ENCODE results near the gene ZFP30.
"Not testable (repeated sequence)": the region's sequence is repeated elsewhere in the genome, so short reads cannot be mapped to it uniquely, and the experiment has no call there.

The ZFP30 gene

DNA sequence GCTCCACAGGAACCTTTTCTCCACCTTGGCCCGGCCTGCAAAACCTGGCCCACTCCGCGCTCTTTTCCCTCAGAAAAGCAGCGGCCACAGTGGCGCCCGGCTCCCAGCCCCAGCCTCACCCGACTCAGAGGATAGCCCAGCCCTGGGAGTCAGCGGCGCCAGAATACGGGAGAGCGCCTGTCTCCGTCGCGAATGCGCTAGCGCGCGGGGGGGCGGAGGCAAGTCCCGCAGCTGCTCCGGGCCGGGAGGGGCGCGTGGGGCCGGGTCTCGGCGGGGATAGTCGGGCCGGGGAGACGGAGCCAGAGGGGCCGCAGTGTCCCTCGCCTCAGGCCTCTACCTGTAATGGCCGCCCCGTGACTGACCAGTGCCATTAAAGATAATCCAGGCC, at the start of gene ZFP30:
Gene ZFP30, minus strand, starts transcription at position 165 of the 388 bp plus-strand sequence. CDS start 7,643 bp downstream, outside the sequence.
- Histone ChIP-seq H3K9me3 (ENCODE audit: control insufficient read depth in 1 of 2, low read length in 2 of 2) (peaks cover 0 to 8% of the 10 kb centered on the region in 2 donors), H3K4me3 (ENCODE audit: low read depth in 1 of 2, low read length in 2 of 2) (peak within 1 kb of the TSS; percentile 87 to 98)

DNA sequence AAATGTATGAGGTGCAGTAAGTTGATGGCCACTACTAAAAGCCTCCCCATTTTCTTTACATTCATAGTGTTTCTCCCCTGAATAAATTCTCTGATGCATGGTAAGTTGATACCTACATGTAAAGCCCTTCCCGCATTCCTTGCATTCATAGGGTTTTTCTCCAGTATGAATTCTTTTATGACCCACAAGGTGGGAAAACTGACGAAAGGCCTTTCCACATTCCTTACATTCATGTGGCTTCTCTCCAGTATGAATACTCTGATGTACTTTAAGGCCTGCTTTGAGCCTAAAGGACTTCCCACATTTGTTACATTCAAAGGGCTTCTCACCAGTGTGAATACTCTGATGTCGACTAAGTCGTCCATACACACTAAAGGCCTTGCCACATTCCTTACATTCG, 43.8 kb upstream of the ZFP30 start:
- peak overlapping the region in 1 of 2 donors; percentile 19 for H3K4me3 ChIP-seq (ENCODE audit: low read depth in 1 of 2, low read length in 2 of 2)
- H3K27me3 ChIP-seq (ENCODE audit: low read depth, low read length): no peaks in the 10 kb centered on the region
- H3K4me1 ChIP-seq (ENCODE audit: control insufficient read depth in 1 of 2, insufficient read depth in 2 of 2, low read length in 2 of 2): no peaks in the 10 kb centered on the region
- H3K36me3 ChIP-seq (ENCODE audit: control insufficient read depth in 1 of 2, insufficient read depth in 2 of 2, low read length in 2 of 2): peaks cover 18 to 46% of the 10 kb centered on the region in 2 donors
- peaks cover 14 to 15% of the 10 kb centered on the region in 2 donors for H3K9me3 ChIP-seq (ENCODE audit: control insufficient read depth in 1 of 2, low read length in 2 of 2)
- no peak overlapping the region for H3K27ac ChIP-seq (ENCODE audit: low read length)

More for the DNA sequence above, at the start of gene ZFP30:
- no peaks in the 10 kb centered on the region for H3K27me3 ChIP-seq (ENCODE audit: low read depth, low read length)
- no peaks in the 10 kb centered on the region for H3K36me3 ChIP-seq (ENCODE audit: control insufficient read depth in 1 of 2, insufficient read depth in 2 of 2, low read length in 2 of 2)
- H3K27ac ChIP-seq (ENCODE audit: low read length): peak within 1 kb of the TSS; percentile 77
- H3K4me1 ChIP-seq (ENCODE audit: control insufficient read depth in 1 of 2, insufficient read depth in 2 of 2, low read length in 2 of 2): peaks cover 6 to 15% of the 10 kb centered on the region in 2 donors

DNA sequence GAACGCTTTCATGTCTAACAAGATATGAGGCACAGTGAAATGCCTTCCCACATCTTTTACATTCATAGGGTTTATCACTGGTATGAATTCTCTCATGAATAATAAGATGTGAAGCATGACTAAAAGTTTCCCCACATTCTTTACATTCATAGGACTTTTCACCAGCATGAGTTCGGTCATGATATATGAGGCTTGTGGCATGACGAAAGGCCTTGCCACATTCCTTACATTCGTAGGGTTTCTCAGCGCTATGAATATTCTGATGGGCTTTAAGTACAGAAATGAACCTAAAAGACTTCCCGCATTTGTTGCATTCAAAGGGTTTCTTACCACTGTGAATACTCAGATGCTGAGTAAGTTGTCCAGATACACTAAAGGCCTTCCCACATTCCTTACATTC, 43.0 kb upstream of the ZFP30 start:
- peaks cover 14 to 15% of the 10 kb centered on the region in 2 donors for H3K9me3 ChIP-seq (ENCODE audit: control insufficient read depth in 1 of 2, low read length in 2 of 2)
- no peak overlapping the region for H3K4me3 ChIP-seq (ENCODE audit: low read depth in 1 of 2, low read length in 2 of 2)
- no peaks in the 10 kb centered on the region for H3K4me1 ChIP-seq (ENCODE audit: control insufficient read depth in 1 of 2, insufficient read depth in 2 of 2, low read length in 2 of 2)

DNA sequence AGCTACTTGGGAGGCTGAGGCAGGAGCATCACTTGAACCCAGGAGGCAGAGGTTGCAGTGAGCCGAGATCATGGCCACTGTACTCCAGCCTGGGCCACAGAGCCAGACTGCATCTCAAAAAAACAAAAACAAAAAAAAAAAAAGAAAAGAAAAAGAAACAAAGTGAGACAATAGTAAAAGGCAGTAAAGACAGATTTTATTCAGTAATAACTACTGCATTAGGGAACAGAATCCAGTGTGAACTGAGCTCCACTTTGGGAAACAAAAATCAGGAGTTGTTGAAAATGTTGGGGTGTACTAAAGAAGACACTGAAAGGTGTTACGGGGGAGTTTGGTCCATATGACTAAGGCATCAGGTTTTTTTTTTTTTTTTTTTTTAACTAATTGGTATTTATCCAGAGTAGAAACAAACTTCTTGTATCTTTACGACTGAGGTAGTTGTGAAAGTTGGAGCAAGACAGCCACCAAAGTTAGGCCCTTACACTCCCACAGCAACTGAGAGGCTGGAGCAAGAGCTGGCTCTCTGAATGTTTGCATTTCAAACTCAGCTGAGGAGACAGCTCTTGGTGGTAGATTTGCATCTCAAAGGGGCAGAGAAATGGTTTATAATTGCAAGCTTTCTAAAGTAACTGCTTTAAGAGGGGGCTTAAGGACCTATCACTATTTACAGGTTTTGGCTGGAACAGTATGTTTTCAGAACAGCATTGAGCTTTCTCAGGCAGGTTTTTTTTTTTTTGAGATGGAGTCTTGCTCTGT, 40.1 kb upstream of the ZFP30 start:
- no peaks in the 10 kb centered on the region for H3K27me3 ChIP-seq (ENCODE audit: low read depth, low read length)
- peaks cover 18 to 39% of the 10 kb centered on the region in 2 donors for H3K36me3 ChIP-seq (ENCODE audit: control insufficient read depth in 1 of 2, insufficient read depth in 2 of 2, low read length in 2 of 2)
- H3K9me3 ChIP-seq (ENCODE audit: control insufficient read depth in 1 of 2, low read length in 2 of 2): peaks cover 12 to 14% of the 10 kb centered on the region in 2 donors
- H3K27ac ChIP-seq (ENCODE audit: low read length): no peak overlapping the region
- H3K4me1 ChIP-seq (ENCODE audit: control insufficient read depth in 1 of 2, insufficient read depth in 2 of 2, low read length in 2 of 2): no peaks in the 10 kb centered on the region
- H3K4me3 ChIP-seq (ENCODE audit: low read depth in 1 of 2, low read length in 2 of 2): no peak overlapping the region

More for the DNA sequence above, 43.0 kb upstream of the ZFP30 start:
- H3K27me3 ChIP-seq (ENCODE audit: low read depth, low read length): no peaks in the 10 kb centered on the region
- peaks cover 18 to 46% of the 10 kb centered on the region in 2 donors for H3K36me3 ChIP-seq (ENCODE audit: control insufficient read depth in 1 of 2, insufficient read depth in 2 of 2, low read length in 2 of 2)
- H3K27ac ChIP-seq (ENCODE audit: low read length): no peak overlapping the region

DNA sequence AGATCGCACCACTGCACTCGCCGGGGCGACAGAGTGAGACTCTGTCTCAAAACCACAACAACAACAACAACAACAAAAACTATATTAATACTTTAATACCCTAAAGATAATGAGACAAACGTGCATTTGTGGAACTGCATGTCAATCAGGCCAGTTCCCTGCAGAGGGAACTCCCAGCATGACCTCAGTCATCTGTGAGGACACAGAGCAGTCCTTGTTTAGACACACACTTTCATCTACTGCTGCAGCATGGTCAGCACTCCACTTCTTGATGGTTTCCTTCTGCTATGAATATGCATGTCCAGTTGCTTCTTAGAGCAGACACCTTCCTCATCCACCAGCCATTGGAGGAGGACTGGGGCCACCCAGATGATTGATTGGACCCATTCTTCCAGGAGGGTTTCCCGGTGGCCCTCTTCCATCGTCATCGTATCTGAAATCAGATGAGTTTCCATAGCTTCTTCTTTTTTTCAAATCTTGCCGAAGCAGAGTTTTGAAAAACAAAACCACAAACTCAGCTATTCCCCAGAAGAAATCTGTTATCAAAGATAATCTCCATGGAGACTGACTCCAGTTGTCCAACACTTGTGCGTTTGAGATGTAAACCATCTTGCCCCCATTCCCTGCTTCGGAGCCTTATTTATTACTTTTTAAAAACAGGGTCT, 37.8 kb upstream of the ZFP30 start:
- H3K36me3 ChIP-seq (ENCODE audit: control insufficient read depth in 1 of 2, insufficient read depth in 2 of 2, low read length in 2 of 2): peaks cover 2 to 23% of the 10 kb centered on the region in 2 donors
- no peaks in the 10 kb centered on the region for H3K27me3 ChIP-seq (ENCODE audit: low read depth, low read length)
- H3K27ac ChIP-seq (ENCODE audit: low read length): no peak overlapping the region
- peak overlapping the region in 1 of 2 donors; percentile 83 for H3K4me3 ChIP-seq (ENCODE audit: low read depth in 1 of 2, low read length in 2 of 2)
- H3K9me3 ChIP-seq (ENCODE audit: control insufficient read depth in 1 of 2, low read length in 2 of 2): peaks cover 0 to 2% of the 10 kb centered on the region in 2 donors
- H3K4me1 ChIP-seq (ENCODE audit: control insufficient read depth in 1 of 2, insufficient read depth in 2 of 2, low read length in 2 of 2): no peaks in the 10 kb centered on the region

DNA sequence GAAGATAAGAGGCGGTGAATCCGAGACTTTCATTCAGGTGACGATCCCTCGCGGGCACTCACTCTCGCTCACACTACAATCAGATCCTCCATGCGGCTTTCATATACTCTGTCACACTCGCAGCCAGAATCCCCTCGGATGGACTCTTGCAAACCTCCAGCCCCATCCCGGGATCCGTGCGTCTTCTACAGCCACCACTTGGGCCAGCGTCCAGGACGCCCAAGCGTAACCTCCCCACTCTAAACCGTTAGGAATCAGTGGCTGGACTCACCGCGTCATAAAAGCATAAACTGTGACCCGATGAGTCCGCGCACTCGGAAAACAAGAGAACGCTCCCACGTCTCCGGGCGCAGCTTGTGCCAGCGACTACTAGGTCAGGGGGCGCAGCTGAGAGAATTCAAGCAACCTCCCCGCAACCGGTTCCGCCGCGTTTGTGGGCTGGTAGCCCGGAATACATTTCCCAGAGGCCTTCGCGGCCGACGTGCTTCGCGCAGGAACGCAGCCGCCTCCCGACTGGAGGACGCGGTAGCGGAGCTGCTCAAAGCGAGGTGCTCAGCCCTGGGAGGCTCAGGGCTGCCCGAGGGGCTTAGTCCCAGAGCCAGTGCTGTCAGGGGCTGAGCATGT, 36.7 kb upstream of the ZFP30 start:
- Histone ChIP-seq H3K27me3 (ENCODE audit: low read depth, low read length) (no peaks in the 10 kb centered on the region), H3K4me1 (ENCODE audit: control insufficient read depth in 1 of 2, insufficient read depth in 2 of 2, low read length in 2 of 2) (no peaks in the 10 kb centered on the region), H3K4me3 (ENCODE audit: low read depth in 1 of 2, low read length in 2 of 2) (peak overlapping the region; percentile 76 to 83), H3K36me3 (ENCODE audit: control insufficient read depth in 1 of 2, insufficient read depth in 2 of 2, low read length in 2 of 2) (peaks cover 0 to 19% of the 10 kb centered on the region in 2 donors), H3K27ac (ENCODE audit: low read length) (peak overlapping the region; percentile 71), H3K9me3 (ENCODE audit: control insufficient read depth in 1 of 2, low read length in 2 of 2) (peaks cover 0 to 2% of the 10 kb centered on the region in 2 donors)

DNA sequence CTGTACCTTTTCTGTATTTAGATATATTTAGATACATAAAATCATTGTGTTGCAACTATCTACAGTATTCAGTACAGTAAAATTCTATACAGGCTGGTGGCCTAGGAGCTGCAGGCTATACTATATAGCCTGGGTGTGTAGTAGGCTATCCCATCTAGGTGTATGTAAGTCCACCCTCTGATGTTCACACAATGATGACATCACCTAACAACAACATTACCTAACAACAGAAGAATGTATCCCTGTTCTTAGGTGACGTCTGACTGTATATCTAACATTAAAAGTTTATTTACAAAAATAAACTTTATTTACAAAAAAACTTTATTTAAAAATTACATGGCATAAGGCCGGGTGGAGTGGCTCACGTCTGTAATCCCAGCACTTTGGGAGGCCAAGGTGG, 28.3 kb upstream of the ZFP30 start:
- Histone ChIP-seq H3K27me3 (ENCODE audit: low read depth, low read length) (no peaks in the 10 kb centered on the region), H3K4me3 (ENCODE audit: low read depth in 1 of 2, low read length in 2 of 2) (no peak overlapping the region), H3K27ac (ENCODE audit: low read length) (no peak overlapping the region), H3K4me1 (ENCODE audit: control insufficient read depth in 1 of 2, insufficient read depth in 2 of 2, low read length in 2 of 2) (no peaks in the 10 kb centered on the region), H3K36me3 (ENCODE audit: control insufficient read depth in 1 of 2, insufficient read depth in 2 of 2, low read length in 2 of 2) (peaks cover 3 to 52% of the 10 kb centered on the region in 2 donors), H3K9me3 (ENCODE audit: control insufficient read depth in 1 of 2, low read length in 2 of 2) (peaks cover 4 to 22% of the 10 kb centered on the region in 2 donors)

DNA sequence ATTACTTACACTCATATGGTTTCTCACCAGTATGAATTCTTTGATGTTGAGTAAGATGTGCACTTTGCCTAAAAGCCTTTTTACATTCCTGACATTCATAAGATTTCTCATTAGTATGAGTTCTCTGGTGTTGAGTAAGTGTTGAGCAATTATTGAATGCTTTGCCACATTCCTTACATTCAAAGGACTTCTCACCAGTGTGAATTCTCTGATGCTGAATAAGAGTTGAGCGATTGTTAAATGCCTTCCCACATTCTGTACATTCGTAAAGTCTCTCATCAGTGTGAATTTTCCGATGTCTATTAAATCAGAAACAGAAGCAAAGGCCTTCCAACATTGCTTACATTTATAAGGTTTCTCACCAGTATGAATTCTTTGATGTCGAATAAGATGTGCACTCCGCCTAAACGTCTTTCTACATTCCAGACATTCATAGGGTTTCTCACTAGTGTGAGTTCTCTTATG, 14.2 kb upstream of the ZFP30 start:
- Histone ChIP-seq H3K4me1 (ENCODE audit: control insufficient read depth in 1 of 2, insufficient read depth in 2 of 2, low read length in 2 of 2) (no peaks in the 10 kb centered on the region), H3K9me3 (ENCODE audit: control insufficient read depth in 1 of 2, low read length in 2 of 2) (peaks cover 45 to 60% of the 10 kb centered on the region in 2 donors), H3K27ac (ENCODE audit: low read length) (no peak overlapping the region), H3K4me3 (ENCODE audit: low read depth in 1 of 2, low read length in 2 of 2) (peak overlapping the region; percentile 9 to 47), H3K27me3 (ENCODE audit: low read depth, low read length) (no peaks in the 10 kb centered on the region), H3K36me3 (ENCODE audit: control insufficient read depth in 1 of 2, insufficient read depth in 2 of 2, low read length in 2 of 2) (peaks cover 0 to 38% of the 10 kb centered on the region in 2 donors)

DNA sequence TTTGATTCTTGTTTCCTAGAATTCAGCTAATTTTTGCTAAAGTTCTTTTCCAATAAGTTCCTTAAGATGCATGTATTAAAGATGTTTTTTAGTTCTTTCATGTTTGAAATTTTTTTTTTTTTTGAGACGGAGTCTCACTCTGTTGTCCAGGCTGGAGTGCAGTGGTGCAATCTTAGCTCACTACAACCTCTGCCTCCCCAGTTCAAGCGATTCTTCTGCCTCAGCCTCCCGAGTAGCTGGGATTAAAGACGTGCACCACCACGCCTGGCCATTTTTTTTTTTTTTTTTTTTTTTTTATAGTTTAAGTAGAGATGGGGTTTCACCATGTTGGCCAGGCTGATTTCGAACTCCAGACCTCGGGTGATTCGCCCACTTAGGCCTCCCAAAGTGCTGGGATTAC, 1.9 kb upstream of the ZFP30 start:
- H3K4me3 ChIP-seq (ENCODE audit: low read depth in 1 of 2, low read length in 2 of 2); H3K27me3 ChIP-seq (ENCODE audit: low read depth, low read length); H3K27ac ChIP-seq (ENCODE audit: low read length); H3K36me3 ChIP-seq (ENCODE audit: control insufficient read depth in 1 of 2, insufficient read depth in 2 of 2, low read length in 2 of 2): not testable (repeated sequence)
- Histone ChIP-seq H3K9me3 (ENCODE audit: control insufficient read depth in 1 of 2, low read length in 2 of 2) (peaks cover 0 to 11% of the 10 kb centered on the region in 2 donors), H3K4me1 (ENCODE audit: control insufficient read depth in 1 of 2, insufficient read depth in 2 of 2, low read length in 2 of 2) (peaks cover 6 to 15% of the 10 kb centered on the region in 2 donors)

DNA sequence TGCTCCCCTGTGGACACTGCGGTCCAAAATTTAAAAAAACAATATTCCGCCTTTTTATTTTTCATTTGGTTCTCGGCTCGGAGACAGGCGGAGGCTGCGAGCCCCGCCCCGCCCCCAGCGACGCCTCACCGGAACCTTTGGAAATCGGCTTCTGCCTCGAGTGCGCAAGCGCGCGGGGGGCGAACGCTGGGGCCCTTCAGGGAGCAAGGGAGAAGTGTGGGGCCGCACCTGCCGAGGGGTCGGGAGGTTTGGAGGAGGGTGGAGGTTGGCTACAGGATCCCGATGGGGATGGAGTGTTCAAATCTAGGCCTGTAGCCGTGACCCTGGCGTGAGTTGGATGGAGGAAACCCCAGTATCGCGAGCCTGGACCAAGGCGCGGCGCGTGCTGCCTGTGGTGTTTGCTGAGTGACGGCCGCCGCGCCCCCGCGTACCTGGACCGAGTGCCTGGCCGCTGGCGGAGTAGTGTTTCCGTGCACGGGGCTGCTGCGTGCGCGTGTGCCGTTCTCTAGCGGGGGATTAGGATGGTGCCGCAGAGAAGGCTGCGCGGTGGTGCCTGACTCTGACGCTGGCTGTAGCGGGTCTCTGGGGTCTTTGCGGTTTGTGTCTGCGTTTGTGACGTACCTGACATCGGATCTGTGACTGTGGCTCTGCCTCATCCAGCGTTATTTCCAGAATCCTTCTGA, 565 bp upstream of the ZFP30 start:
- no peaks in the 10 kb centered on the region for H3K36me3 ChIP-seq (ENCODE audit: control insufficient read depth in 1 of 2, insufficient read depth in 2 of 2, low read length in 2 of 2)
- H3K4me3 ChIP-seq (ENCODE audit: low read depth in 1 of 2, low read length in 2 of 2): peak overlapping the region; percentile 87 to 98
- H3K4me1 ChIP-seq (ENCODE audit: control insufficient read depth in 1 of 2, insufficient read depth in 2 of 2, low read length in 2 of 2): peaks cover 6 to 15% of the 10 kb centered on the region in 2 donors
- peak overlapping the region; percentile 77 for H3K27ac ChIP-seq (ENCODE audit: low read length)
- peaks cover 0 to 8% of the 10 kb centered on the region in 2 donors for H3K9me3 ChIP-seq (ENCODE audit: control insufficient read depth in 1 of 2, low read length in 2 of 2)
- H3K27me3 ChIP-seq (ENCODE audit: low read depth, low read length): no peaks in the 10 kb centered on the region

Data from muscle layer of duodenum (tissue), 2 donors.